GM21737 (cell line): ENCODE data around the gene CD63.

ENCODE experiments used
- ATAC-seq: cut with Tn5 transposase; IDR thresholded peaks from one replicate; pipeline ENCODE4 v1.9.1; 2021; ENCODE audit warnings: mild to moderate bottlenecking, moderate library complexity; ENCODE audit not compliant: unreplicated experiment

Gene CD63

GRCh38 chr12:55706568-55707218 lies 22.1 kb downstream of the CD63 start:
- no peak for ATAC-seq

DNA sequence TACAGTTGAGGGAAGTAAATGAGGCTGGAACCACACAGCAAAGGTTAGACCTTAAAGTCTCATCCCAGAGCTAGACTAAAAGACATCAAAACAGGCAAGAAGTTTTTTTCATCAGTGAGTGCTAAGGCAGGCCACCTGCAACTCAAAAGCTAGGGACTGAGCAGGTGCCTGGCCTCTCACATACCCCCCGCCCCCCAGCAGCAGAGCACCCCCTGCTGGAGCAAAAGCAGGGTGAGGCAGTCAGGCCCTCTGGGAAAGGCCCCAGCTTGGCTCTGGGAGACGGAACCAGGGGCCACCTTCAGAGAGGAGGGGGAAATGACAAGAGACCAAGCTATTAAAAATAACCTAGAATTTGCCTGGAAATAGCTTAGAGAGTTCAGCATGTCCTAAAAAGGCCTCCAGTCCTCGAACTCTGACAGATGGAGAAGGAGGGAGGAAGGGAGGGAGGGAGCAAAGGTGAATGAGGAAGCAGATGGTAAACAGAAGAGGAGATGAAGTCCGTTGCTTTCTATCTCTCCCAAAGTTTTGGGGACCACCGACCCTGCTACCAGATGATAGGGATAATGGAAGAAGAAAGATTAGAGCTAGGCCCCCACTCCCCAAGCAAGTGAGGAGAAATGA lies 22.9 kb downstream of the CD63 start:
- ATAC-seq = no peak

DNA sequence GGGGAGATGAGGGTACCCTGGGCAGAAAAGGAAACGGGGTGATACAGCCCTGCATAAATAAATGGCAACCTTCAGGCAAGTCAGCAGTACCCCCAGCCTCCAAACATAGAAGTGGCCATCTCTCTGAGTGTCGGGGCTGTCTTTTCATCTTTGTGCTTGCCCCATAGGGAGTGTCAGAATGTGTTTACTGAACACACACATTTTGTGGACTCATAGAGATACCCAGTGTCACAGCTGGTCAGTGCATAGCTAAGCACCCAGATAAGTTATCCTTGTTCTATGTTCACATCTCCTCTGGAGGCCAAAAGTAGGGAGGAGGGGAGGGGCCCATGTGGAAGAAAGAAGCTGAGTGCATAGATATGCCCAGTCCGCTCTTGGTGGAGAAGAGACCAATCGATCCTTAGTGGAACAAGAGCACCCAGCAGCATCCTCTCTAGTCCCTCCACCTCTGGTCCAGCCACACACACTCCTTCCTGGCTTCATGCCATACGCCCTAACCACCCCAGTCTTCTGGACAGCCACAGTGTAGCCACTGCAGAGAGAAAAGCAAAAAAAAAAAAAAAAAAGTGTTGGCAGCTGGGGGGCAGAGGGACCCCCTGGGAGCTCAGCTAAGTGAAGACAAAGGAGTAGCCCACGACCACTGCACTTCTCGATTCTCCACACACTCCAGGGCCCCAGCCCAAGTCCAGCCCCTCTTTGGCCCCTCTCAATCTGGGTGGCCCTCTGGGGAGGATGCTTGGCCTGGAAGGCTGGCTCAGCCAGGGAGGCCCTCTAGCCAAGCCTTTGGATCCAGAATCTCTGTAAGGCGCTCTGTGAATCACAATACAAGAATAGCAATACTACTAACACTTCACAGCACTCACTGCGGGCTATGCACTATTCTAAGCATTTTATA lies 23.7 kb downstream of the CD63 start:
- no peak for ATAC-seq

- ATAC-seq = no peak
These were observed 24.7 kb downstream of the CD63 start for GRCh38 chr12:55703901-55704761.

GRCh38 chr12:55703288-55703687 lies 25.5 kb downstream of the CD63 start:
- no peak for ATAC-seq

- ATAC-seq = no peak
These were observed 25.9 kb downstream of the CD63 start for GRCh38 chr12:55702861-55703260.

DNA sequence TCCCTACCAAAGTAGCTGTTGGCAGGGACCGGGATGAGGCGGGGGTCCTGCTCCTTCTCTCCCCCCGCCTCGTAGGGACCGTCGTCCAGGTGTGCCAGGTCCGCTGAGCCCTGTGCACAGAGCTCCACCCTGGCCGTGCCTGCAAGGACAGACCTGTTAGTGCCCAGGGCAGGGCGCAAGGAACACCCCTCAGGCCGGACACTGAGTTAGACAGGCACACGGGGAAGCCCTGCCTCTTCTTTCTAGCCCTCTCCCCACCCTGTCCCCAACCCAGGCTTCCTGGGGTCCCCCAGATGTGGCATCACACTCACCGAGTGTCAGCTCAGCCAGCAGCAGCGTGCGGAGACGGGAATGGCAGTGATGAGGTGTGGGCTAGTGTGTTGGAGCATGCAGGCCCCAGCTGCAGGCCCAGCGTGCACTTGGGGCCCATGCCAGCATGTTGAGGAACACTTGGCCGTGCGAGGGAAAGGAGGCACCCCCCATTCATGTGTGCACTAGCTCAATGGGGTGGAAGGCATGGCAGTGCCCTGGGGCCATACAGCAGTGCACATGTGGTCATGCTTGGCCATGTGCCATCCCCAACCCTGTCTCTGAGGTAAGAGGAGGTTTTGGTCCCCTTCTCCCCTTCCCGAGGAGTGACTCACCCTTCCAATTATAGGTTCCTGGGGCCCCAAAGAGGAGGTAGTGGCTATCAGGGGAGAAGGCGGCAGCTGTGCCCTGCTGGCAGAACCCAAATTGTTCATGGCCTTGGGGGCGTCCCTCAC lies 28.4 kb downstream of the CD63 start:
- ATAC-seq = no peak

DNA sequence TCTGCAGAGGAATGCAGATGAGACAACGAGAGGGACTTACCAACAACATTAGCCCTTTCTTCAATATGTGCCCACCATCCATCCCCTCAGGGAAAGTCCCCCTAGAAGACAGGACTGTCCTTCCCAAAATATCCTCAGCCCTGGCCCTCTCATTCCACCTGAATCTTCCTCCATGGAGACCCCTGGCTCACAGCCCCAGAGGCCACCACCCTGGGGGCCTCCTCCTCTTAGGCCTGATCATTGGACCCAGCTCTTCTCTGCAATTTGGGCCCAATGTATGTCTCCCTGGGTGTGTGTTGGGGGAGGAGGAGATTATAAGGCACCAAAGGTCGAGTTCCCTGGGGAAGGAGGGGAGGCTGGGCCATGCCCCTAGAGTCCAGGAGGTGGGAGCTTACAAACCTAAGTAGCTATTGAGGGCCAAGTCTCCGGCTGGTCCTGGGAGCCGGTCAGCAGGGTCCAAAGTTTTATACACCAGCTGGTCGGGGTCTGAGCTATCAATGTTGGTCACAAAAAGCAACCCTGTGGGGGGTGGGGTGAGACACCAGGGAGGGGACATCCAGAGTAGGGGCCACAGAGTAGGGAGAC lies 29.2 kb downstream of the CD63 start:
- no peak for ATAC-seq

DNA sequence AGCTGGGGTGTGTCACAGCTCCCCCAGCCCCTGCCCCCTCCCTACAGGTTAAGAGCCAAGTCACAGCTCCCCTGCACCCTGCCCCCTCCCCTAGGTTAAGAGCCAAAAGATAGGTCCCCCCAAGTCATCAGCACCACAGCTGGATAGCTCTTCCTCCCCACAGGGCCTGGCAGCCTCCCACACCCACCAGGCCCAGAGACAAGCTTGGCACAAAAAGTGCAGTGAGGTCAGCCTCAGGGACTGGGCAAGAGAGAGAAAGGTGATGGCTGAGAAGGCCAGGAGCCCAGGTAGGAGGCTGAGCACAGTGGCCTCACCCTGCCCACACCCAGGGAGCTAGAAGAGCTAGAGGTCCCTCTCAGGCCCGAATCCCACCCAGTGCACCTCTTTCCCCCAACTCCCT lies 29.8 kb downstream of the CD63 start:
- no peak for ATAC-seq

GRCh38 chr12:55698241-55698955 lies 30.4 kb downstream of the CD63 start:
- ATAC-seq = no peak

DNA sequence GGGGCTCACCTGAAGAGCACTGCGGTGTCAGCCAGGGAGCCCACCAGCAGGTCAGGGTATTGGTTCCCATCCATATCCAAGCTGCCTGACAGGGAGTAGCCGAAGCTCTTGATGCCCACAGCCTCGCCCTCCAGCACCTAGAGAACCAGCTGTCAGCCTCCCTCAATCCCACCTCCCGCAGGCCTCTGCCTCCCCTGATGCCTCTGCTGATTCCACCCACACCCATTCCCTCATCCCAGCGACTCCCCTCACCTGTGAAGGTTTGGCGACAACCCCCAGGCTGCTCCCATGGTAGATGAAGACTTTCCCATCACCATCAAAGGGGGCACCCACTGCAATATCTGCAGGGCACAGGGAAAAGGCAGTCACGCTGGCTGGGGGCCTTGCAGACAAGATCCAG lies 31.1 kb downstream of the CD63 start:
- no peak for ATAC-seq

DNA sequence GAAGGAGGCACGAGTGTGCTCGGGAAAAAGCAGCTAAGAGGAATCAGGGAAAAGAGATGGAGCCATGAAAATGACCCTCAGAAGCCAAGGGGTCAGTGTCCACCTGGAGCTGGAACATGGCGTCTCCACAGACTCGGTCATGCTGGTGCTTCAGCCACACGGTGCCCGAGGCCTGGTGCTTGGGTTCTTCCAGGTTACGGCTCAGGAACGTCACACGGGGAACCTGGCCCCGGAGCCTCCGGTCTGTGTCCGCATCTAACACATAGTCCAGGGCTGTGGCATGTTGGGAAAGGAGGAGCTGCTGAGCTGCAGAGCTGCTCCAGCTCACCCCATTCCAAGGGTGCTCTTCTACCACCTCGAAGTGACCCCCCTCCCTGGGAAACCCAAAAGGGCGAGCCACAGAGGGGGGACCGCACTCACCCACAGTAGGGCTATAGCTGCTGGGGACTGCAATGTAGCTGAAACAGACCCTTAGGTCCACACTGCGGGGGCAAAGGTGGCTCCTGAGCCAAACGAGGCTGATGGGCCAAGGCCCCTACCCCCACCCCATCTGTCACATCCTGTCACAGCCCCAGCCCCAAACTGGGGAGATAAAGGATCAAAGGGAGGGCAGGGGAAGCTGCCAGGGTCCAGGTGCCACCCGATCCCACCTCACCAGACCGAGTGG lies 31.9 kb downstream of the CD63 start:
- no peak for ATAC-seq

DNA sequence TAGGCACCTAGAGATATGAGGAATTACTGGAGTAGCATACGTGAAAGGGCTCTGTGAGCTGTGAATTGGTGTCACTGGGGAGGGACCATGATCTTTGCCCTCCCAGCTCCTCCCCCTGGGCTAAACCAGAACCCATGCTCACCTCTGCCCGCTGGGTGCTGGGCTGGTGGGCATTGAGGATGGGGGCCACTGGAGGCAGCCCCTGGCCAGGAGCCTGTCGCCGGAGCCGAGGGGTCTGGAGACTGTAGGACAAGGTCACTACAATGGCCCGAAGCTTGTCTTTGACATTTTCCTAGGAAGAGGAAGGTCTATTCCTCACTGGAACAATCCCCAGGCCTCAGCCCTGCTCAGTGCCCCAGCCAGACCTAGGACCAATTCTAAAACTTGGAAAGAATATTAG lies 32.7 kb downstream of the CD63 start:
- ATAC-seq = no peak

GRCh38 chr12:55695349-55695748 lies 33.5 kb downstream of the CD63 start:
- ATAC-seq = no peak

- ATAC-seq = no peak
These were observed 34.2 kb downstream of the CD63 start for GRCh38 chr12:55694651-55695050.

DNA sequence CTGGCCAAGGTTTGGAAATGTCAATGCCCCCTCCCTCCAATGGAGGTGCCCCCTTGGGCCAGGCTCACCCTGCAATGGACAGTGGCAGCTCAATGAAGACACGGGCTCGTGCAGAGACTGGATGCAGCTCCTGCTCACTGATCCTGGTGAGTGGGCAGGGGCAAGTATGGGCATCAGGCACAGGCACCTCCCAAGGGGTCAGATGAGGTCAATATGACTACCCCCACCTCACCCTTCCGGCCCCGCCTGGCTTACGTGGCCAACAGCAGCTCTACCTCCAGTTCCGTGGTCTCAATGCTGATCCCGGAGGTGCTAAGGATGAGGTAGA lies 34.7 kb downstream of the CD63 start:
- no peak for ATAC-seq

DNA sequence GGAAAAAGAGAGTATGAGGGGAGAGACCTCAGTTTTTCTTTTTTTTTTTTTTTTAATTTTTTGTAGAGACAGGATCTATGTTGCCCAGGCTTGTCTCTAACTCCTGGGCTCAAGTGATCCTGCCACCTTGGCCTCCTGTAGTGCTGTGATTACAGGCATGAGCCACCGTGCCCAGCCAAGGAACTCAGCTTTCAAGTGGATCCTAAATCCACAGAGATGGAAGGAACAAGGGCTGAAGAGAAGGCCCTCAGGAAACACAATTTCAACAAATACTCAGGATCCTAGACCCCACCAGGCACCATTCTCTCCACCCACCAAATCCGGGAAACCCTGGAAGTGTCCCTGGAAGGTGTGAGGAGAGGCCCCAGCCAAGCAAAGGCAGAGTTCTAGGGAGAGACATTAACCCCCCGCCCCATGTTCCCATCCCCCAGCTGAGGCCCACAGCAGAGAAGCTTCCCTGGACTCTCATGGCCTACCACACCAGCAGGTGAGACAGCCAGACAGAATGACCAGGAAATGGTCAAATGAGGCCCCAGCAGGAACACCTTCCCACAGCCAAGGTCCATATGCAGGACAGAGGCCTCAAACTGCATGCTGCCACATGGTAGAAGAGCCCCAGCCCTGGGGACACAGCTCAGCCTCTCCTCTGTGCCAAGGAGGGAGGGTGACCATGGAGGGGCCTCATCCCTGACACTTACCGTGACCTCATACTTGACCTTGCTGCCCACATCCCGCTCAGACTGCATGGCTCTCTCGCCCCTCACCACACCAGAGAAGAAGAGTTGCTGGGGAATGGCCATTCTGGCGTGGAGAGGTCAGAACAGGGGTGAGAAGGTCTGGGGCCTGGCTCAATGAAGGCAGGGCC lies 35.3 kb downstream of the CD63 start:
- no peak for ATAC-seq
